GM20000 (cell line): Measurements from ENCODE around the gene CEMIP.

Experiments
- DNase-seq: peaks from one replicate; pipeline ENCODE4 v3.0.0; 2012; ENCODE audit warnings: low spot score
- TF ChIP-seq, protein P1 (sequence below): IDR thresholded peaks from 2 replicates; pipeline ENCODE4 v1.5.1; 2012; ENCODE audit warnings: mild to moderate bottlenecking, control low read depth; ENCODE audit errors: extremely low read depth, missing control alignments

Gene CEMIP

GRCh38 chr15:81000624-81001151 is 221.5 kb downstream of the CEMIP start, which contains the start of gene TLNRD1:
Gene TLNRD1 (plus strand): TSS chr15:81000923. CDS start chr15:81002272, 1,349 bp downstream.
- DNase-seq, result peak; percentile 93
- TF ChIP-seq, protein P1, sequence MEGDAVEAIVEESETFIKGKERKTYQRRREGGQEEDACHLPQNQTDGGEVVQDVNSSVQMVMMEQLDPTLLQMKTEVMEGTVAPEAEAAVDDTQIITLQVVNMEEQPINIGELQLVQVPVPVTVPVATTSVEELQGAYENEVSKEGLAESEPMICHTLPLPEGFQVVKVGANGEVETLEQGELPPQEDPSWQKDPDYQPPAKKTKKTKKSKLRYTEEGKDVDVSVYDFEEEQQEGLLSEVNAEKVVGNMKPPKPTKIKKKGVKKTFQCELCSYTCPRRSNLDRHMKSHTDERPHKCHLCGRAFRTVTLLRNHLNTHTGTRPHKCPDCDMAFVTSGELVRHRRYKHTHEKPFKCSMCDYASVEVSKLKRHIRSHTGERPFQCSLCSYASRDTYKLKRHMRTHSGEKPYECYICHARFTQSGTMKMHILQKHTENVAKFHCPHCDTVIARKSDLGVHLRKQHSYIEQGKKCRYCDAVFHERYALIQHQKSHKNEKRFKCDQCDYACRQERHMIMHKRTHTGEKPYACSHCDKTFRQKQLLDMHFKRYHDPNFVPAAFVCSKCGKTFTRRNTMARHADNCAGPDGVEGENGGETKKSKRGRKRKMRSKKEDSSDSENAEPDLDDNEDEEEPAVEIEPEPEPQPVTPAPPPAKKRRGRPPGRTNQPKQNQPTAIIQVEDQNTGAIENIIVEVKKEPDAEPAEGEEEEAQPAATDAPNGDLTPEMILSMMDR, result no peak
